ENCODE results near the gene COX19. TPM values are rescaled to one million over a fixed set of nuclear protein-coding genes. Genes with fewer than 3 reads are reported as not detected.

The COX19 gene
- total and polyA plus RNA-seq, 2 of the 13 experiments (the other 11 are each of a cell fraction or from before 2014, with no cell fraction given) = 11.5 to 21.7 TPM

GRCh38 chr7:977326-978048 lies 2.1 kb upstream of the COX19 start (continued):
- no peak for TF ChIP-seq ZBTB3 (CRISPR knock-in tag; IDR thresholded peaks at IDR 0.05; ENCODE audit: borderline replicate concordance, low read depth)
- TF ChIP-seq ZNF563 (CRISPR knock-in tag; IDR thresholded peaks at IDR 0.05) = peak; percentile 66; the same call in 1 of the 2 replicates
- peak; percentile 65; the same call in 1 of the 2 replicates for TF ChIP-seq ZNF547 (CRISPR knock-in tag; IDR thresholded peaks at IDR 0.05)
- TF ChIP-seq ZNF850 (CRISPR knock-in tag; conservative IDR thresholded peaks at IDR 0.05) = no peak
- TF ChIP-seq MAFG (CRISPR knock-in tag; IDR thresholded peaks at IDR 0.05) = no peak
- TF ChIP-seq SIX4 (CRISPR knock-in tag; IDR thresholded peaks at IDR 0.05) = no peak
- TF ChIP-seq THYN1 (CRISPR knock-in tag; IDR thresholded peaks at IDR 0.05; ENCODE audit: borderline replicate concordance, low read depth) = 0 out of 2 replicates have a peak, but pooled peaks have one; percentile 75
- no peak for TF ChIP-seq SYNCRIP (IDR thresholded peaks at IDR 0.05; ENCODE audit: insufficient read depth, low read depth, low read length)
- no peak for TF ChIP-seq GABPA (IDR thresholded peaks at IDR 0.05; ENCODE audit: low read depth, low read length)
- peak; percentile 41; the same call in 1 of the 2 replicates for TF ChIP-seq GABPA (CRISPR knock-in tag; IDR thresholded peaks at IDR 0.05; ENCODE audit: low read depth)
- TF ChIP-seq SP5 (CRISPR knock-in tag; IDR thresholded peaks at IDR 0.05; ENCODE audit: borderline replicate concordance, low read depth) = peak; percentile 86
- TF ChIP-seq ZNF20 (CRISPR knock-in tag; IDR thresholded peaks at IDR 0.05) = no peak
- no peak; the same call in 1 of the 2 replicates for TF ChIP-seq KDM3A (CRISPR knock-in tag; IDR thresholded peaks at IDR 0.05; ENCODE audit: low read depth)
- peak; percentile 76 for TF ChIP-seq ARID5B (CRISPR knock-in tag; IDR thresholded peaks at IDR 0.05)
- TF ChIP-seq ZNF350 (CRISPR knock-in tag; IDR thresholded peaks at IDR 0.05; ENCODE audit: borderline replicate concordance, low read depth) = peak; percentile 91
- no peak; the same call in 1 of the 2 replicates for TF ChIP-seq SALL2 (CRISPR knock-in tag; IDR thresholded peaks at IDR 0.05)
- TF ChIP-seq ZKSCAN8 (CRISPR knock-in tag; IDR thresholded peaks at IDR 0.05; ENCODE audit: borderline replicate concordance) = peak; percentile 79; the same call in 1 of the 2 replicates
- TF ChIP-seq ZNF274 (CRISPR knock-in tag; IDR thresholded peaks at IDR 0.05) = peak; percentile 76; the same call in 1 of the 2 replicates
- no peak; the same call in none of the 2 replicates for TF ChIP-seq ZNF792 (CRISPR knock-in tag; IDR thresholded peaks at IDR 0.05)
- peak; percentile 77 for TF ChIP-seq POLR2AphosphoS5 (IDR thresholded peaks at IDR 0.05; ENCODE audit: low read depth, low read length)
- TF ChIP-seq ZNF776 (CRISPR knock-in tag; IDR thresholded peaks at IDR 0.05) = no peak
- peak; percentile 97 for TF ChIP-seq GATAD2A (CRISPR knock-in tag; IDR thresholded peaks at IDR 0.05)
- peak; percentile 52 for TF ChIP-seq SRSF1 (optimal IDR thresholded peaks at IDR 0.05; ENCODE audit: low read depth, low read length)
- no peak; the same call in 1 of the 2 replicates for TF ChIP-seq ZZZ3 (CRISPR knock-in tag; IDR thresholded peaks at IDR 0.05; ENCODE audit: borderline replicate concordance)
- no peak for TF ChIP-seq ATF4 (CRISPR knock-in tag; IDR thresholded peaks at IDR 0.05)
- no peak for TF ChIP-seq ZNF512 (CRISPR knock-in tag; IDR thresholded peaks at IDR 0.05)
